Stimulated activated CD8-positive, alpha-beta memory T cell treated with anti-CD3 and anti-CD28 coated beads, Interleukin-7, amount 100 ng/mL, for 4 hours (primary cell): ENCODE data around the gene SETD1B.

Source experiments
- DNase-seq, 2 donors: peaks; one replicate each; pipeline ENCODE4 v3.0.0-alpha.2; 2020; ENCODE audit warnings: low read depth in 2 of 2

Gene SETD1B

GRCh38 chr12:121795034-121795968 lies 8.5 kb upstream of the SETD1B start:
- peak in 1 of 2 donors; percentile 75 for DNase-seq

- no peak for DNase-seq
These were observed 6.7 kb upstream of the SETD1B start for GRCh38 chr12:121796855-121797751.

DNA sequence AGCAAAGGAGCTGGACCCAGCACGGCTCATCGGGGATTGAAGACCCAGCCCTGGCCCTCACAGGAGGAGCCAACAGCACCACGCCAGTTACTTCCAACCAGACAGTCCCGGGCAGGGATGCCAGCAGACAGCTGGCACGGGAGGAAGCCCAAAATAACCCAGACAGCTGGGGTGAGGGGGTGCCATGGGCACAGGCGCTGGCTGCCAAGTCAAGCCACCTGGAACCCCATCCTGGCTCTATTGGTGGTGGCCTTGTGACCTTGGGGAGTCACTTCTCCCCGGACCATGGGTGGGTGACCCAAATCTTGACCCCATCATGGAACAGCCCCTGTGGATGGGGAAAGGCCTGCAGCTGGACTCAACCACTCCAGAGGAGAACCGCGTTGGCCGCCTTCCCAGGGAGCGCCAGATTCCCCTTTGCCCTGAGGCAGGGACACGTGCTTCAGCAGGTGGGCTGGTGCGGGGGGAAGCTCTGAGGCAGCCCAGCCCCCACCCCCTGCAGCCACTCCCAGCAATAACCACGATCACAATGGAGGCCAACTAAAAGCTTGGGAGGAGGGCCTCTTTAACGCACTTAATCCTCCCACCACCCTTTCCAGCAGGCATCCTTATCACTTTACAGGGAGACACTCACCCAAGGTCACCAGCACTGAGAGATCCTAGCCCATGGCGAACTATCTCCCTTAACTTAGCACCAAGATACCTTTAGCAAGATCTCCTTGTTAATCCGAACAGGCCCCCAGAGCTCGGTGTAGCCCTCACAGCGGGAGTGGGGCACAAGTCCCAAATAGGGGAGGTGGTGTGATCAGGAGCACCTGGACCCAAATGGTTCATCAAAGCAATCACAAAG lies 5.6 kb upstream of the SETD1B start:
- DNase-seq, result no peak

DNA sequence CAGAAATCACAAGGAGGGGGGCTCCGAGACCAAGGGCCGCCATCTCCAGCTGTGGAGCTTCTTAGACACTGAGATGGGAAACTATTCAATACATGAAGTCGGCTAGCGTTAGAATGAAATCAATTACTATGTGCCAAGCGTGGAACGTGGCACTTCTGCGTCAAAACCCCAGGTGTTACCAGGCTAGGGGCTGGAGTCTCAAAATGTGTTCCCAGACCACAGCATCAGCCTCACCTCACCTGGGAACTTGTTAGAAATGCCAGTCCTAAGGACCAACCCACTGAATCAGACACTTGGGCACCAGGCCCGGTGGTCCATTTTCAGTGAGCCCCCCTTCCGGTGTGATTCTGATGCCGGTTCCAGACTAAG lies 5.0 kb upstream of the SETD1B start:
- DNase-seq, result no peak

- no peak for DNase-seq
These were observed 4.5 kb upstream of the SETD1B start for GRCh38 chr12:121799156-121799841.

DNA sequence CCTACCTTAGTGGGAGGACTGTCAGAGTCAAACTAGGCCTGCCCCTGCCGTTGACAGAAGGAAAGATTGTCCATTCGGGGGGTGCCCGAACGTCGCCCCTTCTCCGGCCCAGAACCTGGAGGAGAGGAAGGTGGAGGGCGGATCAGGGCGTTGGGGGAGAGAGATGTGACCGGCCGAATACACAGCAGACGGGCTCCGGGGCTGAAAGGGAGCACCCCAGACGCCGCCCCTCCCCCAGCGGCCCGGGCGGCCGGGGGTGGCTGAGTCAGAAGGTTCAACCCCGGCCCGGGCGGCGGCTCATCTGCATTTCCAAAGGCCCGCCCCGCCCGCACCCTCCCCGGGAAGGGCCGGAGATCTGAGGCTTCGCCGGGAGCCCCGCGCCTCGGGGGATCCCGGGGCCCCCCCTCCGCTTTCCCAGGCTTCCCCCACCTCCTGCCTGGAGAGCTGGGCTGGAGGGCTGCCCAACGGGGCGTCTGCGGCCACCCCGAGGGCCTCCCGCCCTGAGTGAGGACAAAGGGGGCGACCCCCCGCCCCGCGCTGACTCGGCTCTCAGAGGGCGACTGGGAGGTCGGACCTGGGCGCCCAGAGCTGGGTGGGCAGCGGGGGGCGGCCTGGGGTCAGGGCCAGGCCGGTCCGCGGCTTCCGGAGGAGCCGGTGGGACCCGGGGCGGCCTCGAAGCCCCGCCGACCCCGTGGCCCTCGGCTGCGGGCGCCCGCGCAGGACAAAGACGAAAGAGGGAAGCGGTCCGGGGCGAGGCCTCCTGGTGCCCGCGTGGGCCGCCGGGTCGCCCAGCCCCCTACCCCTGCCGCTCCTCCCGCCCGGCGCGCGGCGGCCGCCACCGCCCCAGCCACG lies 3.7 kb upstream of the SETD1B start:
- DNase-seq, result peak in 1 of 2 donors; percentile 79

GRCh38 chr12:121800694-121801594 lies 2.9 kb upstream of the SETD1B start:
- peak in 1 of 2 donors; percentile 70 for DNase-seq

- DNase-seq, result no peak
These were observed 2.0 kb upstream of the SETD1B start for GRCh38 chr12:121801595-121802484.

- DNase-seq, result no peak
These were observed 1.3 kb upstream of the SETD1B start for GRCh38 chr12:121802485-121802842.

DNA sequence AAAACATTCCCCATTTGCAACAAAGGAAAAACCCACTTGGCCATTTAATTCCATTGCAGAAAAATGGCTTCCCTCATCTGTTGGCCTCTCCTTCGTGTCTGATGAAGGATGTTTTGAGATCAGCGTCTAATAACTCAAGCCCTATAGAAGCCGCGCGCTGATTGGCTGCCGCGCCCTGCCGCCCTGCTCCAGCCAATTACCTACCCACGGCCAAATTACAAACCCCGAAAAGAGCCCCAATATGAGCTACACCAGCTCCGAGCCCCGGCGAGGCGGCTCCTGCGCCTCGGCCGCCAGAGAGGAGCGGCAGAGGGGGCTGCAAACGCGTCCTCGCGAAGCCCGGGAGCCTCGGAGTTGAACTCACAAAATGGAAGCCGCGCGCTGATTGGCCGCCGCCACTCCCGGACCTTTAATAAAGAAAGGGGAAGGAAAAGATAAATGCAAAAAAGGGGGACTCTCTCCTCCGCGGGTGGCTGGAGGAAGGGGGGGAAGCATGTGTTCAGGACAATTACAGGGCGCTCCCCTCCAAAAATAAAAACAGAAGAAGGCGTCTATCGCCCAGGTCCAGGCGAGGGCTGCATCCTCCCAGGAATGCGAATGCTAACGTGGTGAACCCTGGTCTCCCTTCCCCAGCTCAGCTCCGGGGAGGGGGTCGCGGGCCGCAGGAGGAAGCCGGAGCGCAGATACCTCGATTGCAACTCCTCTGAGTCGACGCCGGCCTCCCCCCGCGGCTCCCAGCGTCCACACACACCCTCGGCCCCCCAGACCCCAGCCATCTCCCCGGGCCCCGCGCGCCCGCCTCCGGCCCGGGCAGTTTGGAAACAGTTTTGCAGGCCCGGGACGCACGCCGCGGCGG lies 738 bp upstream of the SETD1B start:
- peak; percentile 78 to 80 for DNase-seq

DNA sequence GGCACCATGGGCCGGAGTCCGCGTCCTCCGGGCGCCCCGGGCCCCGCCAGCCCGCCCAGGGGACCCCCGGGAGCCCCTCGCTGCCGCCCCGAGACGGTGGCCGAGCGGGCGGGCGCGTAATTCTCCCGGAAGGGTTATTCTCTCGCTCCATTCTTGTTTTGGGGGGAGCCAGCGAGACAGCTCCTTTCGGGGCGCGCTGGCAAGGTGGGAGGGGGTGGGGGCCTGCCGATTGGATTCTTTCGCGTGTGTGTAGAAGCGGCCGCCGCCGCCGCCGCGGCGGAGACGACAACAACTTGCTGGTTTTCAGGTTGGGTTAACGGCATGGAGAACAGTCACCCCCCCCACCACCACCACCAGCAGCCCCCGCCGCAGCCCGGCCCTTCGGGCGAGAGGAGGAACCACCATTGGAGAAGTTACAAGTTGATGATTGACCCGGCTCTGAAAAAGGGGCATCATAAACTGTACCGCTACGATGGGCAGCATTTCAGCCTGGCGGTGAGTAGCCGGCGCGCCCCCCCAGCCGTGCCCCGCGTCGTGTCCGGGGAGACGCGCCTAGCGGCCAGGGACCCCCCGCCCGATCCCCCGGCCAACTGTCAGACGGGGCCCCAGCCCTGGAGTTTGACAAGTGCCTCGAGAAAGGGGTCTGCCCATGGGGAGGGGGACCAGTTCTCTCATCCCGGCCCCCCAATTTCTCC lies 755 bp downstream of the SETD1B start:
- DNase-seq, result no peak

GRCh38 chr12:121805171-121806008 lies 1.6 kb downstream of the SETD1B start:
- no peak for DNase-seq

GRCh38 chr12:121806009-121806545 lies 2.3 kb downstream of the SETD1B start:
- no peak for DNase-seq

- no peak for DNase-seq
These were observed 3.0 kb downstream of the SETD1B start for GRCh38 chr12:121806546-121807423.
